GM12872 (cell line): ENCODE data around the gene SEZ6L.

ENCODE experiments used
- TF ChIP-seq, protein P1 (sequence below): IDR thresholded peaks from 3 replicates; pipeline ENCODE4 v1.5.1; 2011; ENCODE audit warnings: low read depth, mild to moderate bottlenecking, low read length, moderate library complexity; ENCODE audit not compliant: insufficient read depth

The SEZ6L gene

DNA sequence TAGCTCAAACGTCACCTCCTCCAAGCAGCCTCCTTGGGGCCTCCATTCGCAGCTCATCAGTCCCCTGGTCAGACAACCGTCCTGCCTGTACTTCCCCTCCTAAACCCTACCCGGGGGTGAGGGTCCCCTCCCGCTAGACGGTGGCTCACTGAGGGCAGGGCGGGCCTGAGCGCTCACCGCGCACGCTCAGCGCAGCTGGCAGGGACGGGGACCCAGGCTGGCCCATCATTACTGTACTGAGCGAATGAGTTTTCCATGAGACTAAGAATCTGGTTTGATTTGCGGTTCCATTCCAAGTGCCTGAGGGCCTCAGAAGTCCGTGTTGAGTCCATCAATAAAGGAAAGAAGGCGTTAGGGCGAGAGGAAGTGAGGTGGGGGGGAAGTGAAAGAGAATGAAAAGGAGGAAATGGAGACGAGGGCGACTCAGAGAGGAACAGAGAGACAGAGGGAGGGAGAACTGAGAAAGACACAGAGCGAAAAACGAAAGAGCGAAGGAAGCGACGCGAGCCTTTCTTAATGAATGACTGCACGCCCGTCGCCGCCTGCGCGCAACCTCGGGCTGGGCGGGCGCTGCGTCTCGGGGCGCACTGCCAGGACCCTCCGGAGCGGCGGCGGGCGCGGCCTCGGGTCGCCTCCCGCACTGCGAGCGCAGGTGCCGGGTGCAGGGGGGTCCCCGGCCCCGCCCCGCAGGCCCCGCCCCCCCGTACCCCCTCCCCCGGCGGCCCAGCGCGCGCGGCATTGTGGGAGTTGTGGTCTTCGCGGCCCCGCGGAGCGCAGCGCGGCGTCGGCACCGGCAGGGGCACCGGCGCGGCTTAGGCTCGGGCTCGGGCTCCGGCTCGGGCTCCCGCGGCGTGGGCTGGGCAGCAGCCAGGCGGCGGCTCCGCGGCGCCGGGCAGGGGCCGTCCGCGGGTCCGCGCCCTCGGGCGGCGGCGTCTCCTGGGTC is 259.5 kb downstream of the SEZ6L start, which contains the start of gene ASPHD2:
Gene ASPHD2 (plus strand): TSS at position 746 of the 943 bp plus-strand sequence. CDS start 4,356 bp downstream, outside the sequence.
- TF ChIP-seq, protein P1, sequence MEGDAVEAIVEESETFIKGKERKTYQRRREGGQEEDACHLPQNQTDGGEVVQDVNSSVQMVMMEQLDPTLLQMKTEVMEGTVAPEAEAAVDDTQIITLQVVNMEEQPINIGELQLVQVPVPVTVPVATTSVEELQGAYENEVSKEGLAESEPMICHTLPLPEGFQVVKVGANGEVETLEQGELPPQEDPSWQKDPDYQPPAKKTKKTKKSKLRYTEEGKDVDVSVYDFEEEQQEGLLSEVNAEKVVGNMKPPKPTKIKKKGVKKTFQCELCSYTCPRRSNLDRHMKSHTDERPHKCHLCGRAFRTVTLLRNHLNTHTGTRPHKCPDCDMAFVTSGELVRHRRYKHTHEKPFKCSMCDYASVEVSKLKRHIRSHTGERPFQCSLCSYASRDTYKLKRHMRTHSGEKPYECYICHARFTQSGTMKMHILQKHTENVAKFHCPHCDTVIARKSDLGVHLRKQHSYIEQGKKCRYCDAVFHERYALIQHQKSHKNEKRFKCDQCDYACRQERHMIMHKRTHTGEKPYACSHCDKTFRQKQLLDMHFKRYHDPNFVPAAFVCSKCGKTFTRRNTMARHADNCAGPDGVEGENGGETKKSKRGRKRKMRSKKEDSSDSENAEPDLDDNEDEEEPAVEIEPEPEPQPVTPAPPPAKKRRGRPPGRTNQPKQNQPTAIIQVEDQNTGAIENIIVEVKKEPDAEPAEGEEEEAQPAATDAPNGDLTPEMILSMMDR: no peak

DNA sequence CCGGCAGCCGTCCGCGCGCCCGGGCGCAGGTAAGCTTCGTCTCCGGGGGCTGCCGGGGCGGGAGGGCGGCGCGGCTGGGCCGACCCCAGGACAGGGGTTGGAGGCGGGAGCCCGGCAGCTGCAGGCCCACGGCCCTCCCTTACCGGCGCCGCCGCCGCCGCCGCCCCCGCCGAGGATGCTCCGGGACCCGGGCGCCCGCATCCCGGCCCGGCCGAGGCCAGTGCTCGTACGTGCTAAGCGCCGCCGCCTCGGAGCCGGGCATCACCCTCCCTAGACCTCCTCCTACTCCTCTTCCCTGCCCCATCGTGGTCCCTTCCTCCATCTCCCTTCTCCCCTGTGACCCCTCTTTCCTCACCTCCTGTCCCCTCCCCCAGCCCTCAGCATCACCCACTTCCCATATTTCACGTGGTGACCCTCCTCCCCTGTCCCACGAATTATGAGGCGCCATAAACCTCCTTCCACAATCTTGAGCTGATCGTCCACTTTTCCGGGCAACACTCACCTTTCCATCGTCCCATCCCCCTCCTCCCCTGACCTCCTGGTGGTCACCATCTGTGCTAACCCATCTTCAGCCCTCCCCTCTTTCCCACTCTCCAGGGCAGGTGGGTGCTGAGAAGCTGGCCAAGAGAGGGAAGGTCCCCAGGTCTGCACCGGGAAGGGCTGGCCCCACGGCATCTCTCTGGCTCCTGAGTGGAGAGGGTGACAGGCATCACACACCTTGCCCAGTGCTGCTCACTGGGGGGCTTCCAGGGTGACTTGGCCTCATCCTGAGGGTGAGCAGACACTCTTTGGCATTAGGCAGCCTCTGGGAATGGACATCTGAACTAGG is 260.4 kb downstream of the SEZ6L start:
- TF ChIP-seq, protein P1: no peak

DNA sequence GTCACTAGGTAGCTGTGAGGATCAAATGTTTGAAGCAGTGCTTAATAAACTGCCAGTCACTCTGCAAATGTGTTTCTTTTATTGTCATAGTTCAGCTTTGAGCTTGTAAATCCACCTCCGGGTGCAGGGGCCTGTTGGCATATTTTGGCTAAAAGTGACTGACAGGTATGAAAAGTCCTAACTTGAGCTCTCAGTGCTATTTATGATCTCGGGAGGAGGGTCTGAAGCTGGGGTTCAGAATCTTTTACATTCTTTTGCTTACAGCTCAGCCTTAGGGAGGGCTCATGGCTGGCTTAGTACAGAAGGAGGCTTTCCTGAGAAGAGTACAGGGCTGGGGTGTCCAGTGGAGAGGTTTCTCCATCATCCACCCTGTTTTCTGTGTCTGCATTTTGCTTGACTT is 261.3 kb downstream of the SEZ6L start:
- TF ChIP-seq, protein P1: no peak

DNA sequence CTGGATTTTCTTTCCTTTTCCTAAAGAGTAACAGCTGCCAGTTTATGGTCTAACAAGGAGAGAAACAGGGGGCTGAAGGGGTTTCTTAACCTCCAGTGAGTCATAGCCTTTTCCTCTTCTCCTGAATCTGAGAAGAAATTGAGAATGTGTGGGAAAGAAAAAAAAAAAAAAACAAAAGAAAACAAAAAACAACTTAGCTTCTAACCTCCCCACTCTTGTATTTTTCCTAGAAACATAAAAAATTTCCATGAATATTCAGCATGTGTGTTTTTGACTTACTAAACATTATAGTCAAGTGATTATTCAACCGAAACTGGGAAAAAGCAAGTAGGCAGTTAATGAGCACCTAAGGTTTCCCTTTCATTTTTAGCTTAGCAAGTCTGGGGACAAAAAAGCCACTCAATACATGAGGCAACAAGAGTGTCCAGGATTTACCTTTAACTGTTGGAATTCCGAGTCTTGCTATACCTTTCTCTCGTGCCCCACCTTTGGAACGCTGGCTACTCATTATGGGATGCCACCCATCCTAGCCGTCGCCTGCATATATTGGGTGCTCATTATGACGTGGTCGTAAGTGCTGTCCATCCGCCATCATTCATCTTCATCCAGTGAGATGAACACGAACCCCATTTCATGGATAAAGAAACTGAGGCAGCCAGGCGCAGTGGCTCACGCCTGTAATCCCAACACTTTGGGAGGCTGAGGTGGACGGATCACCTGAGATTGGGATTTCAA is 262.2 kb downstream of the SEZ6L start:
- TF ChIP-seq, protein P1: no peak

DNA sequence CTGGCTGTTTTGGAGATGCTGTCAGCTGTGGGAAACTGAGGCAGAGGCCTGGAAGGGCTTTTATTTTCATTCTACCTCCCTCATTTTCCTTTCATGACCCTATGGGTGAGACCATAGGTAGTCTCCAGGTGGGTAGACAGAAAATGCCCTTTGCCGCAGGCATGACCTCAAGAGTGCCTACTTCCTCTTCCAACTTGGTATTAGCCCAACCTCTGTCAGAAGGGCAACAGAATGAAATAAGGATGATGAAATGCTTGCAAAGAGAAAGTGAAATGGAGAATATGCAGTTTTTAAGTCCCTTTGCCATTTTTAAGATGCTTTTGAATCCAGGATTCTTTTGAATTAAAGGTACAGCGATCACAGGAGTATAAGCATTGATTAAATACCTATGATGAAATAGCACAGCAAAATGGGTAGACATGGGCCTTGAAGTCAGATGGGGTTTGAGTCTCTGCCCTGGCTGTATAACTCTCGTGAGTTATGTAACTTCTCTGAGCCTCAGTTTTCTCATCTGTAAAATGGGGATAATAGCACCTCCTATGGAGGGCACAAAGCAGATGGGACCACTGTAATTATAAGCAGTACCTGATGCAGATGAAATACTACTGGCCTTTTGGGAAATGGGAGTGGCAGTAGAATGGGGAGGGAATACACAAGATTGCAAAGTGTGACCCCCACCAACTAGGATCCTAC is 263.5 kb downstream of the SEZ6L start:
- TF ChIP-seq, protein P1: no peak
